Glutamatergic neuron (in vitro differentiated cells): ENCODE measurements around the gene TENT4B. TPM values are rescaled to one million over a fixed set of nuclear protein-coding genes. Genes with fewer than 3 reads are reported as not detected.

Experiments used
- DNase-seq: peaks from one replicate; pipeline ENCODE4 v3.0.0; 2022
- H3K27ac Mint-ChIP-seq: one replicate; pipeline ENCODE4 v1.8.0; 2020; ENCODE audit warnings: mild to moderate bottlenecking, mixed read lengths, inconsistent platforms; ENCODE audit not compliant: unreplicated experiment
- H3K27me3 Mint-ChIP-seq: one replicate; pipeline ENCODE4 v1.8.0; 2020; ENCODE audit warnings: mild to moderate bottlenecking, moderate library complexity, mixed read lengths, inconsistent platforms; ENCODE audit not compliant: unreplicated experiment
- H3K36me3 Mint-ChIP-seq: one replicate; pipeline ENCODE4 v1.8.0; 2020; ENCODE audit warnings: mild to moderate bottlenecking, mixed read lengths, inconsistent platforms; ENCODE audit not compliant: unreplicated experiment
- H3K4me1 Mint-ChIP-seq: one replicate; pipeline ENCODE4 v1.8.0; 2020; ENCODE audit warnings: mild to moderate bottlenecking, low read depth, mixed read lengths, inconsistent platforms; ENCODE audit not compliant: unreplicated experiment
- H3K4me3 Mint-ChIP-seq: one replicate; pipeline ENCODE4 v1.8.0; 2020; ENCODE audit warnings: mild to moderate bottlenecking, mixed read lengths, inconsistent platforms; ENCODE audit not compliant: unreplicated experiment
- H3K9me3 Mint-ChIP-seq: one replicate; pipeline ENCODE4 v1.8.0; 2020; ENCODE audit warnings: mild to moderate bottlenecking, moderate library complexity, mixed read lengths, inconsistent platforms; ENCODE audit not compliant: unreplicated experiment
- CTCF ChIP-seq: fragments of 200-600 bp; sonication (generic); IDR thresholded peaks from one replicate; pipeline ENCODE4 v1.5.0; 2021; ENCODE audit not compliant: partially characterized antibody, unreplicated experiment
- total RNA-seq: library from RNA; stranded (reverse); fragmentation: NEBNext Ultra II Directional; extraction: Animal tissue kit (Norgen Biotek cat#: 25700); gene quantifications from one replicate; pipeline ENCODE4 v1.2.1, GENCODE V29; 2021; ENCODE audit not compliant: unreplicated experiment

The TENT4B gene
- total RNA-seq, 1 donor from 2014 or later, result 9.5 TPM

- TF ChIP-seq CTCF, result no peak
- peaks cover 2% of the 10 kb centered on the region for H3K9me3 Mint-ChIP-seq
- no peak overlapping the region for H3K27ac Mint-ChIP-seq
- no peak for DNase-seq
- H3K27me3 Mint-ChIP-seq, result no peaks in the 10 kb centered on the region
- no peak overlapping the region for H3K4me3 Mint-ChIP-seq
- peaks cover 4% of the 10 kb centered on the region for H3K36me3 Mint-ChIP-seq
- H3K4me1 Mint-ChIP-seq, result peaks cover 1% of the 10 kb centered on the region
Measured at GRCh38 chr16:50198802-50199403, 45.8 kb downstream of the TENT4B start.

GRCh38 chr16:50201787-50202186 is 48.7 kb downstream of the TENT4B start:
- Mint-ChIP-seq H3K27me3 (no peaks in the 10 kb centered on the region), H3K4me3 (no peak overlapping the region), H3K4me1 (peaks cover 11% of the 10 kb centered on the region), H3K9me3 (peaks cover 2% of the 10 kb centered on the region), H3K36me3 (peaks cover 4% of the 10 kb centered on the region), H3K27ac (no peak overlapping the region)
- no peak for DNase-seq
- no peak for TF ChIP-seq CTCF

GRCh38 chr16:50202926-50203624 is 50.0 kb downstream of the TENT4B start:
- Mint-ChIP-seq H3K4me3 (no peak overlapping the region), H3K27ac (no peak overlapping the region), H3K4me1 (peaks cover 11% of the 10 kb centered on the region), H3K36me3 (no peaks in the 10 kb centered on the region), H3K27me3 (no peaks in the 10 kb centered on the region), H3K9me3 (no peaks in the 10 kb centered on the region)
- DNase-seq, result no peak
- no peak for TF ChIP-seq CTCF

GRCh38 chr16:50203681-50204080 is 50.6 kb downstream of the TENT4B start:
- H3K36me3 Mint-ChIP-seq, result no peaks in the 10 kb centered on the region

More at GRCh38 chr16:50203681-50204080, 50.6 kb downstream of the TENT4B start:
- no peaks in the 10 kb centered on the region for H3K9me3 Mint-ChIP-seq
- H3K27me3 Mint-ChIP-seq, result no peaks in the 10 kb centered on the region
- no peak overlapping the region for H3K4me3 Mint-ChIP-seq
- TF ChIP-seq CTCF, result no peak
- H3K27ac Mint-ChIP-seq, result no peak overlapping the region
- no peak for DNase-seq
- H3K4me1 Mint-ChIP-seq, result peaks cover 16% of the 10 kb centered on the region
